ENCODE data around the gene TNS1. TPM values are rescaled to one million over a fixed set of nuclear protein-coding genes. Genes with fewer than 3 reads are reported as not detected.

Gene TNS1
- total RNA-seq, 4 donors from 2014 or later, result 461 to 648 (median 565) TPM

- no peak for DNase-seq (ENCODE audit: low spot score in 2 of 2)
- H3K4me1 ChIP-seq, result peaks cover 0 to 54% (median 28%) of the 10 kb centered on the region in 4 donors
- TF ChIP-seq POLR2A (IDR thresholded peaks at IDR 0.05), result no peak
- TF ChIP-seq EP300 (IDR thresholded peaks at IDR 0.05), result no peak
- no peak for TF ChIP-seq CTCF (IDR thresholded peaks at IDR 0.05)
- 85 to 89% methylated on average over 9 of the region's 9 CpGs for WGBS, 2 donors
- no peak overlapping the region for H3K4me3 ChIP-seq
- H3K27me3 ChIP-seq, result no peaks in the 10 kb centered on the region
- no peaks in the 10 kb centered on the region for H3K36me3 ChIP-seq
- H3K27ac ChIP-seq, result no peak overlapping the region
- H3K9me3 ChIP-seq, result no peaks in the 10 kb centered on the region
Measured at GRCh38 chr2:217990791-217991465, 11.9 kb downstream of the TNS1 start.

- no peaks in the 10 kb centered on the region for H3K9me3 ChIP-seq
- H3K27ac ChIP-seq, result no peak overlapping the region
- TF ChIP-seq CTCF (IDR thresholded peaks at IDR 0.05), result no peak
- no peak for TF ChIP-seq POLR2A (IDR thresholded peaks at IDR 0.05)
- no peak for TF ChIP-seq EP300 (IDR thresholded peaks at IDR 0.05)
- WGBS, 2 donors, result 93 to 95% methylated on average over 3 of the region's 3 CpGs
- no peaks in the 10 kb centered on the region for H3K36me3 ChIP-seq
- H3K27me3 ChIP-seq, result no peaks in the 10 kb centered on the region
- H3K4me3 ChIP-seq, result no peak overlapping the region
- H3K4me1 ChIP-seq, result peaks cover 0 to 49% (median 23%) of the 10 kb centered on the region in 4 donors
- no peak for DNase-seq (ENCODE audit: low spot score in 2 of 2)
Measured at GRCh38 chr2:217990389-217990788, 12.4 kb downstream of the TNS1 start.

DNA sequence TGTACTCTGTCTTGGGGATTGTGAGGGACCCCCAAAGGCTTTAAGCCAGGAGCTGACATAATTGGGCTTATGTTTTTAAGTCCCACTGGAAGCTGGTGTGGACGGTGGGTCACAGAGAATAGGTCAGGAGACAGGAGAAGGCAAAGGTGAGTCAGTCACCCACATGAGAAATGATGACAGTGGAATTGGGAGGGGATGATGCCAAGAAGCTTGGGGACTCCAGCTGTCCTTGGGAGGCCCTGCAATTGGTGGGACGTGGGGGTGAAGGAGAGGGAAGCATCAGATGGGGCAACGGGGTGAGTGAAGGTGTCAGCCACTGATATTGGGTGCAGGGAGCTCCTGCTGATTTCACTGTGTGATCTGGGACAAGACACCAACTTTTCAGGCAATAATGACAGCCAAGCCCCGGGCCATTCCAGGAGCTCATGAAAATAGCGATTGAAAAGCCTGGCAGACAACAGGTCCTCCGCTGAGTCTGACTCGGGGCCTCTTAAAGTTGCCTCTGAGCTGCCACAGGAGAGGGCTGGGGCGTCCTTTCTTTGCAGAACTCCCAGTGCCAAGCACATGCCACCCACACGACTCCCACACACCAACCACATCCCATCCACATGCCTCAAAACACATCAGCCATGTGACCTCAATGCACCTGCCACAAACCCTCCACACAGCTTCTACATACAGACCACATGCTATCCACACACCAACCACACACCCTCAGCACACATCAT lies 13.4 kb downstream of the TNS1 start:
- DNase-seq (ENCODE audit: low spot score in 2 of 2), result no peak
- 74 to 77% methylated on average over 9 of the region's 9 CpGs for WGBS, 2 donors
- no peaks in the 10 kb centered on the region for H3K36me3 ChIP-seq
- H3K4me1 ChIP-seq, result peaks cover 0 to 39% (median 15%) of the 10 kb centered on the region in 4 donors
- peak overlapping the region in 2 of 4 donors; percentile 45 to 49 for H3K27ac ChIP-seq
- H3K4me3 ChIP-seq, result no peak overlapping the region
- H3K27me3 ChIP-seq, result no peaks in the 10 kb centered on the region
- TF ChIP-seq POLR2A (IDR thresholded peaks at IDR 0.05), result no peak
- no peak for TF ChIP-seq EP300 (IDR thresholded peaks at IDR 0.05)
- TF ChIP-seq CTCF (IDR thresholded peaks at IDR 0.05), result no peak
- no peaks in the 10 kb centered on the region for H3K9me3 ChIP-seq

GRCh38 chr2:217988840-217989204 lies 14.0 kb downstream of the TNS1 start:
- WGBS, 2 donors, result 28 to 30% methylated on average over 4 of the region's 4 CpGs
- TF ChIP-seq EP300 (IDR thresholded peaks at IDR 0.05), result no peak
- no peak for TF ChIP-seq POLR2A (IDR thresholded peaks at IDR 0.05)
- peak in 1 of 5 experiments; percentile 13 for TF ChIP-seq CTCF (IDR thresholded peaks at IDR 0.05)
- Histone ChIP-seq H3K36me3 (no peaks in the 10 kb centered on the region), H3K27ac (peak overlapping the region in 2 of 4 donors; percentile 45 to 49), H3K27me3 (no peaks in the 10 kb centered on the region), H3K4me1 (peaks cover 0 to 33% (median 12%) of the 10 kb centered on the region in 4 donors), H3K9me3 (no peaks in the 10 kb centered on the region), H3K4me3 (no peak overlapping the region)
- DNase-seq (ENCODE audit: low spot score in 2 of 2), result no peak

All from tibial nerve (tissue), 4 donors.